Measurements from ENCODE around the gene RNU6-1.
A peak's percentile ranks its signal among the peaks of the same experiment; 100 is the strongest.

RNU6-1 gene

DNA sequence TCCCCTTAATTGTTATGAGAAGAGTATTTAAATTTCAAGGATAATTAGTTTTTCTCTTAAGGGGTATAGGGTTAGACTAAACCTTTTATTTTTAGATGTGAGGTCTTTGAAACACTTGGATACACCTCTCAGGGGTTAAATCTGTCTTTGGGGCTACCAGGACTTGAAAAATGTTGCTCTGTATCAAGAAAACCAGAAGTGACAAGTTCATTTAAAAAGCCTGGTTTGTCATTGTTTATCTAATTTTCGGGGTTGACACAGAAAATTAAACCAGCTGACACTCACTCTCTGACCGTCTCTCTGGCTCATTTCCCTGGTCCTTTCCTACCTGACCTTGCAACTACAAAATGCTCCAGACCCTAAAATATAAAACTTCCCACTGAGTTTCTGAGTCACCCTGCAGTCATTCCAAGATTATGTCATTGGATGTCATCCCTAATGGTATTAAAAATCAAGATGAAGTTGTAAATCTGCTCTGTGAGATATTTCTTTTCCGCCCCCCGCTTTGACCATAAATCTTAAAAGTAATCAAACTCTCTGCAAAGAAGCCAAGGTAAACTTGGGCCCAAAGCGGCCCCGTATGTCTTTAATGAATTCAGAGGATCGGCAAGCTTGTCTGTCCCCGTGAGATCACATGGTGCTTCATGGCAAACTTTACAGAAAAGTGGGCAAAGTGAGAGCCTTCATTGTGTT is 47.4 kb downstream of the RNU6-1 start (continued):
- TF ChIP-seq, protein P1, sequence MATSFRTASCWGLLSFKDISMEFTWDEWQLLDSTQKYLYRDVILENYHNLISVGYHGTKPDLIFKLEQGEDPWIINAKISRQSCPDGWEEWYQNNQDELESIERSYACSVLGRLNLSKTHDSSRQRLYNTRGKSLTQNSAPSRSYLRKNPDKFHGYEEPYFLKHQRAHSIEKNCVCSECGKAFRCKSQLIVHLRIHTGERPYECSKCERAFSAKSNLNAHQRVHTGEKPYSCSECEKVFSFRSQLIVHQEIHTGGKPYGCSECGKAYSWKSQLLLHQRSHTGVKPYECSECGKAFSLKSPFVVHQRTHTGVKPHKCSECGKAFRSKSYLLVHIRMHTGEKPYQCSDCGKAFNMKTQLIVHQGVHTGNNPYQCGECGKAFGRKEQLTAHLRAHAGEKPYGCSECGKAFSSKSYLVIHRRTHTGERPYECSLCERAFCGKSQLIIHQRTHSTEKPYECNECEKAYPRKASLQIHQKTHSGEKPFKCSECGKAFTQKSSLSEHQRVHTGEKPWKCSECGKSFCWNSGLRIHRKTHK (tag by site-specific recombination; IDR thresholded peaks at IDR 0.05), result no peak
- TF ChIP-seq ZNF521 (tag by site-specific recombination; IDR thresholded peaks at IDR 0.05) (no peak), ZNF341 (tag by site-specific recombination; IDR thresholded peaks at IDR 0.05; ENCODE audit: low read depth) (peak; percentile 60), ZBTB7A (tag by site-specific recombination; IDR thresholded peaks at IDR 0.05; ENCODE audit: low read depth) (no peak), KLF1 (tag by site-specific recombination; IDR thresholded peaks at IDR 0.05) (peak; percentile 67), ZNF214 (tag by site-specific recombination; IDR thresholded peaks at IDR 0.05; ENCODE audit: borderline replicate concordance) (peak; percentile 9; the same call in 1 of the 2 replicates), ZBTB21 (tag by site-specific recombination; IDR thresholded peaks at IDR 0.05) (peak; percentile 95), ZNF623 (tag by site-specific recombination; IDR thresholded peaks at IDR 0.05) (no peak; the same call in 1 of the 2 replicates), ZNF701 (tag by site-specific recombination; IDR thresholded peaks at IDR 0.05) (no peak), SP3 (tag by site-specific recombination; IDR thresholded peaks at IDR 0.05) (peak; percentile 65; the same call in 1 of the 2 replicates), HOXD13 (CRISPR knock-in tag; IDR thresholded peaks at IDR 0.05; ENCODE audit: borderline replicate concordance) (peak; percentile 83), SCRT2 (tag by site-specific recombination; IDR thresholded peaks at IDR 0.05) (peak; percentile 84), ZSCAN16 (tag by site-specific recombination; IDR thresholded peaks at IDR 0.05) (peak; percentile 91), ZNF292 (tag by site-specific recombination; IDR thresholded peaks at IDR 0.05; ENCODE audit: borderline replicate concordance, low read depth) (no peak), ZNF146 (tag by site-specific recombination; IDR thresholded peaks at IDR 0.05) (peak; percentile 89), ZSCAN30 (tag by site-specific recombination; IDR thresholded peaks at IDR 0.05) (peak; percentile 99), ZNF248 (tag by site-specific recombination; IDR thresholded peaks at IDR 0.05) (no peak), ZNF501 (tag by site-specific recombination; IDR thresholded peaks at IDR 0.05) (peak; percentile 99), ZEB2 (tag by site-specific recombination; IDR thresholded peaks at IDR 0.05) (peak; percentile 100), REPIN1 (tag by site-specific recombination; IDR thresholded peaks at IDR 0.05; ENCODE audit: low read depth) (no peak), ZNF391 (tag by site-specific recombination; IDR thresholded peaks at IDR 0.05; ENCODE audit: borderline replicate concordance, low read depth) (peak; percentile 97), OSR2 (tag by site-specific recombination; IDR thresholded peaks at IDR 0.05) (peak; percentile 96), FEZF1 (tag by site-specific recombination; IDR thresholded peaks at IDR 0.05) (peak; percentile 98), GLIS2 (tag by site-specific recombination; IDR thresholded peaks at IDR 0.05) (peak; percentile 82), SP2 (tag by site-specific recombination; IDR thresholded peaks at IDR 0.05) (peak; percentile 53), ZFHX2 (tag by site-specific recombination; conservative IDR thresholded peaks at IDR 0.05) (peak; percentile 71)
- TF ChIP-seq, protein P2, sequence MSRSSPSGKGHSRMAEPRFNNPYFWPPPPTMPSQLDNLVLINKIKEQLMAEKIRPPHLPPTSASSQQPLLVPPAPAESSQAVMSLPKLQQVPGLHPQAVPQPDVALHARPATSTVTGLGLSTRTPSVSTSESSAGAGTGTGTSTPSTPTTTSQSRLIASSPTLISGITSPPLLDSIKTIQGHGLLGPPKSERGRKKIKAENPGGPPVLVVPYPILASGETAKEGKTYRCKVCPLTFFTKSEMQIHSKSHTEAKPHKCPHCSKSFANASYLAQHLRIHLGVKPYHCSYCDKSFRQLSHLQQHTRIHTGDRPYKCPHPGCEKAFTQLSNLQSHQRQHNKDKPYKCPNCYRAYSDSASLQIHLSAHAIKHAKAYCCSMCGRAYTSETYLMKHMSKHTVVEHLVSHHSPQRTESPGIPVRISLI (tag by site-specific recombination; IDR thresholded peaks at IDR 0.05), result peak; percentile 89
- TF ChIP-seq, protein P3, sequence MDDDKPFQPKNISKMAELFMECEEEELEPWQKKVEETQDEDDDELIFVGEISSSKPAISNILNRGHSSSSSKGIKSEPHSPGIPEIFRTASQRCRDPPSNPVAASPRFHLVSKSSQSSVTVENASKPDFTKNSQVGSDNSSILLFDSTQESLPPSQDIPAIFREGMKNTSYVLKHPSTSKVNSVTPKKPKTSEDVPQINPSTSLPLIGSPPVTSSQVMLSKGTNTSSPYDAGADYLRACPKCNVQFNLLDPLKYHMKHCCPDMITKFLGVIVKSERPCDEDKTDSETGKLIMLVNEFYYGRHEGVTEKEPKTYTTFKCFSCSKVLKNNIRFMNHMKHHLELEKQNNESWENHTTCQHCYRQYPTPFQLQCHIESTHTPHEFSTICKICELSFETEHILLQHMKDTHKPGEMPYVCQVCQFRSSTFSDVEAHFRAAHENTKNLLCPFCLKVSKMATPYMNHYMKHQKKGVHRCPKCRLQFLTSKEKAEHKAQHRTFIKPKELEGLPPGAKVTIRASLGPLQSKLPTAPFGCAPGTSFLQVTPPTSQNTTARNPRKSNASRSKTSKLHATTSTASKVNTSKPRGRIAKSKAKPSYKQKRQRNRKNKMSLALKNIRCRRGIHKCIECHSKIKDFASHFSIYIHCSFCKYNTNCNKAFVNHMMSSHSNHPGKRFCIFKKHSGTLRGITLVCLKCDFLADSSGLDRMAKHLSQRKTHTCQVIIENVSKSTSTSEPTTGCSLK (tag by site-specific recombination; IDR thresholded peaks at IDR 0.05), result no peak
- TF ChIP-seq, protein P4, sequence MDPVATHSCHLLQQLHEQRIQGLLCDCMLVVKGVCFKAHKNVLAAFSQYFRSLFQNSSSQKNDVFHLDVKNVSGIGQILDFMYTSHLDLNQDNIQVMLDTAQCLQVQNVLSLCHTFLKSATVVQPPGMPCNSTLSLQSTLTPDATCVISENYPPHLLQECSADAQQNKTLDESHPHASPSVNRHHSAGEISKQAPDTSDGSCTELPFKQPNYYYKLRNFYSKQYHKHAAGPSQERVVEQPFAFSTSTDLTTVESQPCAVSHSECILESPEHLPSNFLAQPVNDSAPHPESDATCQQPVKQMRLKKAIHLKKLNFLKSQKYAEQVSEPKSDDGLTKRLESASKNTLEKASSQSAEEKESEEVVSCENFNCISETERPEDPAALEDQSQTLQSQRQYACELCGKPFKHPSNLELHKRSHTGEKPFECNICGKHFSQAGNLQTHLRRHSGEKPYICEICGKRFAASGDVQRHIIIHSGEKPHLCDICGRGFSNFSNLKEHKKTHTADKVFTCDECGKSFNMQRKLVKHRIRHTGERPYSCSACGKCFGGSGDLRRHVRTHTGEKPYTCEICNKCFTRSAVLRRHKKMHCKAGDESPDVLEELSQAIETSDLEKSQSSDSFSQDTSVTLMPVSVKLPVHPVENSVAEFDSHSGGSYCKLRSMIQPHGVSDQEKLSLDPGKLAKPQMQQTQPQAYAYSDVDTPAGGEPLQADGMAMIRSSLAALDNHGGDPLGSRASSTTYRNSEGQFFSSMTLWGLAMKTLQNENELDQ (tag by site-specific recombination; IDR thresholded peaks at IDR 0.05; ENCODE audit: low read depth), result no peak
- TF ChIP-seq, protein P5, sequence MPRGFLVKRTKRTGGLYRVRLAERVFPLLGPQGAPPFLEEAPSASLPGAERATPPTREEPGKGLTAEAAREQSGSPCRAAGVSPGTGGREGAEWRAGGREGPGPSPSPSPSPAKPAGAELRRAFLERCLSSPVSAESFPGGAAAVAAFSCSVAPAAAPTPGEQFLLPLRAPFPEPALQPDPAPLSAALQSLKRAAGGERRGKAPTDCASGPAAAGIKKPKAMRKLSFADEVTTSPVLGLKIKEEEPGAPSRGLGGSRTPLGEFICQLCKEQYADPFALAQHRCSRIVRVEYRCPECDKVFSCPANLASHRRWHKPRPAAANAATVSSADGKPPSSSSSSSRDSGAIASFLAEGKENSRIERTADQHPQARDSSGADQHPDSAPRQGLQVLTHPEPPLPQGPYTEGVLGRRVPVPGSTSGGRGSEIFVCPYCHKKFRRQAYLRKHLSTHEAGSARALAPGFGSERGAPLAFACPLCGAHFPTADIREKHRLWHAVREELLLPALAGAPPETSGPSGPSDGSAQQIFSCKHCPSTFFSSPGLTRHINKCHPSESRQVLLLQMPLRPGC (tag by site-specific recombination; IDR thresholded peaks at IDR 0.05), result peak; percentile 99
- TF ChIP-seq, protein P6, sequence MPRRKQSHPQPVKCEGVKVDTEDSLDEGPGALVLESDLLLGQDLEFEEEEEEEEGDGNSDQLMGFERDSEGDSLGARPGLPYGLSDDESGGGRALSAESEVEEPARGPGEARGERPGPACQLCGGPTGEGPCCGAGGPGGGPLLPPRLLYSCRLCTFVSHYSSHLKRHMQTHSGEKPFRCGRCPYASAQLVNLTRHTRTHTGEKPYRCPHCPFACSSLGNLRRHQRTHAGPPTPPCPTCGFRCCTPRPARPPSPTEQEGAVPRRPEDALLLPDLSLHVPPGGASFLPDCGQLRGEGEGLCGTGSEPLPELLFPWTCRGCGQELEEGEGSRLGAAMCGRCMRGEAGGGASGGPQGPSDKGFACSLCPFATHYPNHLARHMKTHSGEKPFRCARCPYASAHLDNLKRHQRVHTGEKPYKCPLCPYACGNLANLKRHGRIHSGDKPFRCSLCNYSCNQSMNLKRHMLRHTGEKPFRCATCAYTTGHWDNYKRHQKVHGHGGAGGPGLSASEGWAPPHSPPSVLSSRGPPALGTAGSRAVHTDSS (tag by site-specific recombination; IDR thresholded peaks at IDR 0.05), result peak; percentile 47; the same call in 1 of the 2 replicates

Data from HEK293 (cell line).